HepG2 (cell line): ENCODE results near the gene PDE4D. TPM values are rescaled to one million over a fixed set of nuclear protein-coding genes. Genes with fewer than 3 reads are reported as not detected.

Experiments
- ATAC-seq: fragments of 200-7000 bp; cut with Tn5 transposase; 3 replicates; pipeline ENCODE4 v1.9.1; 2020; ENCODE audit warnings: mild to moderate bottlenecking, moderate library complexity
- BruUV-seq: library from RNA; stranded (reverse); fragments of 400-500 nt; replicated peaks from 2 replicates; lab custom pipeline; 2021; lab: Mats Ljungman, UMichigan
- CTCF ChIA-PET: fragments of 300-600 bp; formaldehyde crosslinking; extraction: SDS; loops from one replicate; lab custom pipeline; 2021; ENCODE audit warnings: low total read pairs, inconsistent platforms, low intra/inter-chr PET ratio; lab: Yijun Ruan, JAX
- POLR2A ChIA-PET: fragments of 350-600 bp; sonication (Branson Sonifier 250); formaldehyde crosslinking; loops from one replicate; lab custom pipeline; 2020; ENCODE audit warnings: antibody characterized with exemption, inconsistent platforms; lab: Yijun Ruan, JAX
- DNase-seq: peaks from one replicate; pipeline ENCODE4 v3.0.0-alpha.2; 2015; ENCODE audit warnings: low spot score
- FAIRE-seq: peaks from 3 replicates; lab custom pipeline; 2011; peaks lifted over from hg19 to GRCh38; lab: Jason Lieb, UNC
- H2AFZ ChIP-seq: one replicate; pipeline ENCODE4 v1.6.1; 2011; ENCODE audit warnings: low read length, inconsistent platforms
- H3K27ac ChIP-seq: fragments of 300-600 bp; 3 replicates; pipeline ENCODE4 v1.8.0; 2011; ENCODE audit warnings: mixed run types, mild to moderate bottlenecking, mixed read lengths, low read length, inconsistent platforms; ENCODE audit not compliant: insufficient read depth; ENCODE audit errors: extremely low read length
- H3K27me3 ChIP-seq, 2 experiments: fragments of 200-600 bp in 1 of 2; 2 replicates in 1 of 2; 3 replicates in 1 of 2; pipeline versions ENCODE4 v1.6.0 to v1.8.0; 2011; ENCODE audit warnings: low read length in 2 of 2, mild to moderate bottlenecking in 2 of 2, moderate library complexity in 2 of 2, inconsistent platforms in 1 of 2; ENCODE audit not compliant: insufficient read depth in 2 of 2, control insufficient read depth in 1 of 2
- H3K36me3 ChIP-seq, 2 experiments: fragments of 200-600 bp in 1 of 2; replicated peaks in 1 of 2; 2 replicates in 1 of 2; 3 replicates in 1 of 2; pipeline versions ENCODE4 v1.5.1 to v1.8.0; 2011; ENCODE audit warnings: low read length in 2 of 2, inconsistent platforms in 1 of 2; ENCODE audit not compliant: insufficient read depth in 2 of 2, control insufficient read depth in 1 of 2
- H3K4me1 ChIP-seq: 2 replicates; pipeline ENCODE4 v1.5.1; 2012; ENCODE audit warnings: low read length, inconsistent platforms; ENCODE audit not compliant: insufficient read depth
- H3K4me2 ChIP-seq: 2 replicates; pipeline ENCODE4 v1.6.0; 2011; ENCODE audit warnings: low read depth, low read length, inconsistent platforms
- H3K4me3 ChIP-seq, 3 experiments: fragments of 200-600 bp in 1 of 3; sonication (generic), shearing (Covaris generic) in 1 of 3; replicated peaks in 1 of 3; 2 replicates each; pipeline ENCODE4 v1.5.1; 2011 to 2016; ENCODE audit warnings: low read length in 3 of 3, inconsistent platforms in 2 of 3, low read depth in 2 of 3, mild to moderate bottlenecking in 2 of 3, control low read depth in 1 of 3, mixed read lengths in 1 of 3; ENCODE audit not compliant: insufficient read depth in 1 of 3
- H3K79me2 ChIP-seq: one replicate; pipeline ENCODE4 v1.6.1; 2011; ENCODE audit warnings: low read length, inconsistent platforms; ENCODE audit not compliant: insufficient read depth
- H3K9ac ChIP-seq: 2 replicates; pipeline ENCODE4 v1.6.0; 2011; ENCODE audit warnings: mild to moderate bottlenecking, low read depth, low read length, inconsistent platforms; ENCODE audit not compliant: insufficient read depth
- H3K9me3 ChIP-seq: 2 replicates; pipeline ENCODE4 v1.5.1; 2012; ENCODE audit warnings: mild to moderate bottlenecking, low read length
- H4K20me1 ChIP-seq: 2 replicates; pipeline ENCODE4 v1.6.0; 2011; ENCODE audit warnings: inconsistent platforms, mild to moderate bottlenecking, low read length, moderate library complexity; ENCODE audit not compliant: insufficient read depth
- BCL6 ChIP-seq: IDR thresholded peaks from 2 replicates; pipeline ENCODE4 v1.6.1; 2016; ENCODE audit warnings: missing genetic modification reagents, missing compliant biosample characterization
- HNRNPL ChIP-seq: fragments of 200-400 bp; formaldehyde crosslinking; IDR thresholded peaks from 2 replicates; pipeline ENCODE4 v1.6.1; 2017; ENCODE audit warnings: mild to moderate bottlenecking, low read depth, low read length
- KAT7 ChIP-seq: IDR thresholded peaks from 2 replicates; pipeline ENCODE4 v1.6.1; 2018; ENCODE audit warnings: borderline replicate concordance, missing compliant biosample characterization
- MAFG ChIP-seq: sonication (generic); formaldehyde crosslinking; IDR thresholded peaks from 2 replicates; pipeline ENCODE4 v1.5.1; 2020; ENCODE audit warnings: mild to moderate bottlenecking, missing genetic modification reagents
- NFRKB ChIP-seq: fragments of 450-650 bp; IDR thresholded peaks from 2 replicates; pipeline ENCODE4 v1.6.1; 2017
- ZNF44 ChIP-seq: sonication (generic); formaldehyde crosslinking; IDR thresholded peaks from 2 replicates; pipeline ENCODE4 v1.5.1; 2020; ENCODE audit warnings: mild to moderate bottlenecking, missing genetic modification reagents
- ZSCAN12 ChIP-seq: sonication (generic); formaldehyde crosslinking; IDR thresholded peaks from 2 replicates; pipeline ENCODE4 v1.9.0; 2021; ENCODE audit warnings: mild to moderate bottlenecking, missing genetic modification reagents
- WGBS: methylation state at CpG from one replicate; pipeline ENCODE4 v1.1.6; 2017; ENCODE audit warnings: low lambda C conversion rate; 5-methylcytosine and 5-hydroxymethylcytosine counted together
- in situ Hi-C: cut with HindIII; loops from 2 replicates; pipeline ENCODE4 v1.10.0; 2017; ENCODE audit warnings: low pct_unique_long_range_greater_than_20kb; ENCODE audit not compliant: extremely low pct_ligation_motif_present
- intact Hi-C: fragments of 100-400 bp; cut with micrococcal nuclease; formaldehyde crosslinking; loops from one replicate; pipeline ENCODE4 v1.10.0; 2022; ENCODE audit not compliant: unreplicated experiment
- polyA plus RNA-seq, 8 experiments: library from polyadenylated mRNA; depleted of rRNA in 3 of 8; stranded (reverse) in 7 of 8; unstranded in 1 of 8; fragments of >200 nt; fragmentation: Illumina TruSeq in 4 of 8; extraction: Trizol in 4 of 8; gene quantifications; 2 replicates each; pipeline versions ENCODE4 v1.2.1 to v1.2.3, GENCODE V29; 2011 to 2016; ENCODE audit warnings: low read depth in 4 of 8, missing spikeins in 1 of 8, mixed read lengths in 1 of 8; ENCODE audit not compliant: insufficient read depth in 1 of 8
- total RNA-seq, 5 experiments: library from RNA; depleted of rRNA; stranded (reverse); fragments of >200 nt; fragmentation: Illumina TruSeq; extraction: Trizol; gene quantifications; 2 replicates each; pipeline ENCODE4 v1.2.3, GENCODE V29; 2016; ENCODE audit warnings: low read depth in 1 of 5

PDE4D gene
- total and polyA plus RNA-seq, 2 of the 13 experiments (the other 11 are each of a cell fraction or from before 2014, with no cell fraction given) = 7.0 to 12.2 TPM

DNA sequence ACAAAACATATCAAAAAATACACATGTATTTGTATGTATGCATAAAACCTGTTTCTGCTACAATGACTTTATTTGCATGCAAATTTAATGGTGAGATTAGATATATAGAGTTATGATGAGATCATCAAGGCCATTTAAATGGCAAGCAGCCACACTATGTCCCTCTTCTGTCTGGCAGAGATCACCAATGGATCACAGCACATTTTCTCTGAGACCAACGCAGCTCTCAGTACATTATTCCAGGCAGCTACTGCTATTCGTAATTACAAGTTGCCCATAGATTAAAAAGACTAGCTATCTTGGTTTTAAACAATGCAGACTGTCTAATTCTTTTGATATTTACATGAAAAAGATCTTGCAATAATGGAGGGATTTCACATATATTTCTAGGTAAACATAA, 629.5 kb downstream of the PDE4D start:
- Histone ChIP-seq H3K36me3 (no peaks in the 10 kb centered on the region), H3K4me3 (no peak overlapping the region), H3K9ac (no peak overlapping the region), H2AFZ (no peak overlapping the region), H3K27ac (no peak overlapping the region), H3K27me3 (no peaks in the 10 kb centered on the region), H3K79me2 (no peaks in the 10 kb centered on the region), H4K20me1 (0 out of 2 replicates have a peak, but pooled peaks cover 4% of the 10 kb centered on the region), H3K4me1 (peaks cover 9% of the 10 kb centered on the region; the same call in 1 of the 2 replicates), H3K9me3 (no peaks in the 10 kb centered on the region), H3K4me2 (no peak overlapping the region)
- POLR2A ChIA-PET = no interaction called here
- WGBS = 50% methylated on average over 2 of the region's 2 CpGs
- no TSS peak for BruUV-seq
- in situ Hi-C loops (no loop called here), intact Hi-C loops (no loop called here)
- FAIRE-seq = no peak
- DNase-seq = no peak
- no peak for ATAC-seq
- TF ChIP-seq HNRNPL = no peak
- TF ChIP-seq, all 625 proteins: peak for 0
- CTCF ChIA-PET = no interaction called here

DNA sequence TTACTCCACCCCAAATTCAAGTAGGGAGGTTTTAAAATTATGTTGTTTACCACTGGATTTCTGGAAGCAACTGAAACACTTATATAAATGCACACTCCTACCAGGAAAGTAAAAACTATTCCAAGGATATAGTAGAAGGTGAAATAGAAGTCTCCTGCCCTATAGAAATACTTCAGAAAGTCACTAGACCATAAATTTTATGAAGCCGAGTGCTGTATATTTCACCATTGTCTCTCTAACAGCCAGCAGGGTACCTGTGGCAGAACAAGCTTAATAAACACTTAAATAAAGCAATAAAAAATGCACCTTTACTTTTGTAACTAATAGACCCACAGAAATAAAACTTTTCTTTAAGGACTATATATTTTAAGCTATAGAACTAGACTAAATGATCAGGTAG, 631.6 kb downstream of the PDE4D start:
- no peak overlapping the region for H3K9ac ChIP-seq
- no peak overlapping the region for H3K4me2 ChIP-seq
- H3K9me3 ChIP-seq = no peaks in the 10 kb centered on the region
- DNase-seq = no peak
- POLR2A ChIA-PET = no interaction called here
- 74% methylated on average over 1 of the region's 1 CpG for WGBS
- H3K27ac ChIP-seq = no peak overlapping the region
- no peaks in the 10 kb centered on the region for H3K79me2 ChIP-seq
- H4K20me1 ChIP-seq = 0 out of 2 replicates have a peak, but pooled peaks cover 4% of the 10 kb centered on the region
- intact Hi-C loops (no loop called here), in situ Hi-C loops (no loop called here)
- H3K27me3 ChIP-seq = no peaks in the 10 kb centered on the region
- BruUV-seq = no TSS peak
- TF ChIP-seq NFRKB (no peak), ZSCAN12 (CRISPR knock-in tag) (no peak), KAT7 (CRISPR knock-in tag) (no peak), BCL6 (CRISPR knock-in tag) (no peak), MAFG (CRISPR knock-in tag) (no peak), ZNF44 (CRISPR knock-in tag) (no peak)
- H3K4me3 ChIP-seq = no peak overlapping the region
- no peak for ATAC-seq
- H3K36me3 ChIP-seq = no peaks in the 10 kb centered on the region
- H3K4me1 ChIP-seq = peaks cover 22% of the 10 kb centered on the region
- CTCF ChIA-PET = no interaction called here
- FAIRE-seq = no peak
- H2AFZ ChIP-seq = no peak overlapping the region
